H9 (cell line): Measurements from ENCODE around the gene RBM14. TPM values are rescaled to one million over a fixed set of nuclear protein-coding genes. Genes with fewer than 3 reads are reported as not detected.

ENCODE experiments used
- DNase-seq: peaks from one replicate; pipeline ENCODE4 v3.0.0-alpha.2; 2017
- H2AFZ ChIP-seq: one replicate; pipeline ENCODE4 v1.6.1; 2013; ENCODE audit warnings: mild to moderate bottlenecking, low read length, control low read depth, moderate library complexity
- H2AK5ac ChIP-seq: 2 replicates; pipeline ENCODE4 v1.6.1; 2013; ENCODE audit warnings: low read length, control low read depth, mixed read lengths; ENCODE audit not compliant: insufficient read length
- H2BK120ac ChIP-seq: one replicate; pipeline ENCODE4 v1.6.1; 2013; ENCODE audit warnings: low read depth, mild to moderate bottlenecking, low read length, control low read depth, inconsistent platforms; ENCODE audit not compliant: poor library complexity, severe bottlenecking
- H2BK12ac ChIP-seq: 2 replicates; pipeline ENCODE4 v1.6.1; 2013; ENCODE audit warnings: low read length, control low read depth, mixed read lengths, low read depth; ENCODE audit not compliant: insufficient read length
- H2BK15ac ChIP-seq: 2 replicates; pipeline ENCODE4 v1.6.1; 2013; ENCODE audit warnings: low read depth, low read length, control low read depth
- H2BK20ac ChIP-seq: one replicate; pipeline ENCODE4 v1.6.1; 2013; ENCODE audit warnings: low read depth, mild to moderate bottlenecking, low read length, control low read depth, inconsistent platforms; ENCODE audit not compliant: poor library complexity, severe bottlenecking
- H2BK5ac ChIP-seq: 2 replicates; pipeline ENCODE4 v1.6.1; 2013; ENCODE audit warnings: low read length, control low read depth, mixed read lengths; ENCODE audit not compliant: insufficient read length
- H3K14ac ChIP-seq: 2 replicates; pipeline ENCODE4 v1.6.1; 2013; ENCODE audit warnings: low read length, control low read depth; ENCODE audit not compliant: insufficient read depth
- H3K18ac ChIP-seq: 2 replicates; pipeline ENCODE4 v1.6.1; 2013; ENCODE audit warnings: low read depth, mild to moderate bottlenecking, mixed read lengths, low read length, control low read depth; ENCODE audit not compliant: insufficient read length
- H3K23ac ChIP-seq: 2 replicates; pipeline ENCODE4 v1.6.1; 2013; ENCODE audit warnings: low read length, control low read depth, mixed read lengths, low read depth; ENCODE audit not compliant: insufficient read length
- H3K23me2 ChIP-seq: 2 replicates; pipeline ENCODE4 v1.6.1; 2013; ENCODE audit warnings: low read depth, mild to moderate bottlenecking, mixed read lengths, low read length, control low read depth; ENCODE audit not compliant: insufficient read length, poor library complexity, severe bottlenecking
- H3K27ac ChIP-seq: 2 replicates; pipeline ENCODE4 v1.5.1; 2013; ENCODE audit warnings: low read length, control low read depth, mixed read lengths, low read depth; ENCODE audit not compliant: insufficient read length
- H3K27me3 ChIP-seq: 2 replicates; pipeline ENCODE4 v1.6.1; 2013; ENCODE audit warnings: low read length, control low read depth, inconsistent platforms; ENCODE audit not compliant: insufficient read depth
- H3K4ac ChIP-seq: 2 replicates; pipeline ENCODE4 v1.6.1; 2013; ENCODE audit warnings: low read depth, mild to moderate bottlenecking, control low read depth, inconsistent platforms, low read length, moderate library complexity
- H3K4me1 ChIP-seq: 2 replicates; pipeline ENCODE4 v1.6.1; 2013; ENCODE audit warnings: low read length, control low read depth, inconsistent platforms; ENCODE audit not compliant: insufficient read depth
- H3K4me2 ChIP-seq: 2 replicates; pipeline ENCODE4 v1.6.1; 2013; ENCODE audit warnings: low read length, control low read depth, mixed read lengths; ENCODE audit not compliant: insufficient read length, insufficient read depth
- H3K56ac ChIP-seq: 2 replicates; pipeline ENCODE4 v1.6.1; 2013; ENCODE audit warnings: low read depth, mild to moderate bottlenecking, mixed read lengths, low read length, control low read depth; ENCODE audit not compliant: insufficient read length
- H3K79me1 ChIP-seq: 2 replicates; pipeline ENCODE4 v1.6.1; 2013; ENCODE audit warnings: low read depth, mild to moderate bottlenecking, moderate library complexity, low read length, control low read depth, inconsistent platforms; ENCODE audit not compliant: insufficient read depth, poor library complexity, severe bottlenecking
- H3K79me2 ChIP-seq: 2 replicates; pipeline ENCODE4 v1.6.1; 2013; ENCODE audit warnings: low read length, control low read depth, inconsistent platforms; ENCODE audit not compliant: insufficient read depth
- H3K9ac ChIP-seq: 2 replicates; pipeline ENCODE4 v1.6.1; 2013; ENCODE audit warnings: low read length, control low read depth, mixed read lengths; ENCODE audit not compliant: insufficient read length; ENCODE audit errors: extremely low read depth
- H3K9me3 ChIP-seq: one replicate; pipeline ENCODE4 v1.6.1; 2013; ENCODE audit warnings: low read depth, low read length, inconsistent platforms; ENCODE audit not compliant: control insufficient read depth
- H3T11ph ChIP-seq: one replicate; pipeline ENCODE4 v1.6.1; 2013; ENCODE audit warnings: mild to moderate bottlenecking, low read length, control low read depth, inconsistent platforms
- H4K20me1 ChIP-seq: one replicate; pipeline ENCODE4 v1.6.1; 2013; ENCODE audit not compliant: control insufficient read depth, insufficient read length, insufficient read depth
- H4K5ac ChIP-seq: 2 replicates; pipeline ENCODE4 v1.6.1; 2013; ENCODE audit warnings: low read depth, mild to moderate bottlenecking, mixed read lengths, low read length, control low read depth; ENCODE audit not compliant: insufficient read length
- H4K8ac ChIP-seq: replicated peaks from 2 replicates; pipeline ENCODE4 v1.6.1; 2013; ENCODE audit warnings: low read length, control low read depth, mixed read lengths, low read depth; ENCODE audit not compliant: insufficient read length
- H4K91ac ChIP-seq: 2 replicates; pipeline ENCODE4 v1.6.1; 2013; ENCODE audit warnings: low read depth, mild to moderate bottlenecking, moderate library complexity, mixed read lengths, low read length, control low read depth; ENCODE audit not compliant: insufficient read length
- H3K27ac Mint-ChIP-seq, 3 experiments: 2 replicates in 2 of 3; 3 replicates in 1 of 3; pipeline ENCODE4 v1.8.0; 2020 to 2021; ENCODE audit warnings: mixed read lengths in 3 of 3, mild to moderate bottlenecking in 1 of 3, moderate library complexity in 1 of 3
- H3K27me3 Mint-ChIP-seq: 2 replicates; pipeline ENCODE4 v1.8.0; 2021; ENCODE audit warnings: low read depth, mild to moderate bottlenecking, moderate library complexity, mixed read lengths
- H3K36me3 Mint-ChIP-seq, 3 experiments: 2 replicates in 2 of 3; 3 replicates in 1 of 3; pipeline ENCODE4 v1.8.0; 2020 to 2021; ENCODE audit warnings: low read depth in 3 of 3, mixed read lengths in 3 of 3; ENCODE audit not compliant: insufficient read depth in 1 of 3
- H3K4me1 Mint-ChIP-seq, 2 experiments: 2 replicates each; pipeline ENCODE4 v1.8.0; 2020; ENCODE audit warnings: mixed read lengths in 2 of 2
- H3K4me3 Mint-ChIP-seq, 2 experiments: 2 replicates in 1 of 2; 3 replicates in 1 of 2; pipeline ENCODE4 v1.8.0; 2020 to 2021; ENCODE audit warnings: mild to moderate bottlenecking in 2 of 2, mixed read lengths in 2 of 2, moderate library complexity in 1 of 2
- H3K9me3 Mint-ChIP-seq, 2 experiments: 2 replicates in 1 of 2; 3 replicates in 1 of 2; pipeline ENCODE4 v1.8.0; 2020; ENCODE audit warnings: mild to moderate bottlenecking in 2 of 2, mixed read lengths in 2 of 2, moderate library complexity in 1 of 2
- WGBS: extraction: QIAGEN DNeasy Blood & Tissue Kit; methylation state at CpG from one replicate; pipeline ENCODE4 v1.1.7; 2013; ENCODE audit warnings: missing lambda C conversion rate, low lambda C conversion rate, mixed read lengths; ENCODE audit not compliant: insufficient read length; ENCODE audit errors: extremely low coverage; 5-methylcytosine and 5-hydroxymethylcytosine counted together
- total RNA-seq: library from RNA; stranded (reverse); gene quantifications from 2 replicates; pipeline ENCODE4 v1.2.1, GENCODE V29; 2021
- TF ChIP-seq, protein P1 (sequence below): fragments of 200-600 bp; sonication (generic); conservative IDR thresholded peaks from 3 replicates; pipeline ENCODE4 v1.8.0; 2021; ENCODE audit warnings: antibody characterized with exemption, mild to moderate bottlenecking

RBM14 gene
- total RNA-seq, 1 experiment from 2014 or later, result 171 TPM

DNA sequence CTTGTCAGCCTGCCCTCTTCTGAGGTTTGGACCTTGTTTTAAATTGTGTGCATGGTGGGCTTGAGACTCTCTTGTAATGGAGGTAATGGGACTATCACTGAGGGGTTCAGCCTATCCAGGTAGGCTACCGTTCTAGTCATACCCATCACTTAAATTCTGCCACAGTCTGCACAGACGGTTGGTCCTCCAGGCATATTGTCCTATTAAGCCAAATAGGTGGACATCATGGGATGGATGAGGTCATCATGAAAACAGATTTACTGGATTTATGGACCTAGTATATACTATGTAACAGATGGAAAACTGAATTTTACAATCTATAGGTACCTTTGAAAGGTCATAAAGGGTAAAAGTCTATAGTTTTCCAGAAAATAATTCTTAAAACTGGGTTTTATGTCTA, 12.9 kb downstream of the RBM14 start:
- no peak overlapping the region; a peak in 1 of 7 replicates for H3K27ac Mint-ChIP-seq
- H2BK12ac ChIP-seq, result no peak overlapping the region
- H3K14ac ChIP-seq, result no peak overlapping the region
- H3T11ph ChIP-seq, result no peak overlapping the region
- H4K8ac ChIP-seq, result no peak overlapping the region
- H3K4me1 ChIP-seq, result no peaks in the 10 kb centered on the region
- DNase-seq, result no peak
- H3K9ac ChIP-seq, result no peak overlapping the region
- peaks cover 0 to 4% of the 10 kb centered on the region in 2 experiments; a peak in 2 of 4 replicates for H3K4me1 Mint-ChIP-seq
- no peak overlapping the region for H4K5ac ChIP-seq
- no CpG with 5 or more reads among the region's 2 CpGs for WGBS
- no peak overlapping the region for H4K91ac ChIP-seq
- TF ChIP-seq, protein P1, sequence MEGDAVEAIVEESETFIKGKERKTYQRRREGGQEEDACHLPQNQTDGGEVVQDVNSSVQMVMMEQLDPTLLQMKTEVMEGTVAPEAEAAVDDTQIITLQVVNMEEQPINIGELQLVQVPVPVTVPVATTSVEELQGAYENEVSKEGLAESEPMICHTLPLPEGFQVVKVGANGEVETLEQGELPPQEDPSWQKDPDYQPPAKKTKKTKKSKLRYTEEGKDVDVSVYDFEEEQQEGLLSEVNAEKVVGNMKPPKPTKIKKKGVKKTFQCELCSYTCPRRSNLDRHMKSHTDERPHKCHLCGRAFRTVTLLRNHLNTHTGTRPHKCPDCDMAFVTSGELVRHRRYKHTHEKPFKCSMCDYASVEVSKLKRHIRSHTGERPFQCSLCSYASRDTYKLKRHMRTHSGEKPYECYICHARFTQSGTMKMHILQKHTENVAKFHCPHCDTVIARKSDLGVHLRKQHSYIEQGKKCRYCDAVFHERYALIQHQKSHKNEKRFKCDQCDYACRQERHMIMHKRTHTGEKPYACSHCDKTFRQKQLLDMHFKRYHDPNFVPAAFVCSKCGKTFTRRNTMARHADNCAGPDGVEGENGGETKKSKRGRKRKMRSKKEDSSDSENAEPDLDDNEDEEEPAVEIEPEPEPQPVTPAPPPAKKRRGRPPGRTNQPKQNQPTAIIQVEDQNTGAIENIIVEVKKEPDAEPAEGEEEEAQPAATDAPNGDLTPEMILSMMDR, result no peak
- peaks cover 2% of the 10 kb centered on the region for H4K20me1 ChIP-seq
- no peak overlapping the region for H3K56ac ChIP-seq
- no peak overlapping the region for H2AFZ ChIP-seq
- H3K27me3 ChIP-seq, result no peaks in the 10 kb centered on the region
- H3K79me1 ChIP-seq, result peaks cover 12% of the 10 kb centered on the region
- H2BK15ac ChIP-seq, result no peak overlapping the region
- no peaks in the 10 kb centered on the region for H3K9me3 ChIP-seq
- no peak overlapping the region for H3K4ac ChIP-seq
- no peak overlapping the region for H2BK5ac ChIP-seq
- no peak overlapping the region for H2BK20ac ChIP-seq
- no peak overlapping the region for H3K18ac ChIP-seq
- H3K27me3 Mint-ChIP-seq, result no peaks in the 10 kb centered on the region
- no peak overlapping the region for H3K27ac ChIP-seq
- H3K23ac ChIP-seq, result no peak overlapping the region
- no peak overlapping the region for H3K4me2 ChIP-seq
- no peak overlapping the region for H2BK120ac ChIP-seq
- H3K79me2 ChIP-seq, result peaks cover 40% of the 10 kb centered on the region; the same call in 1 of the 2 replicates
- no peaks in the 10 kb centered on the region for H3K9me3 Mint-ChIP-seq
- H3K23me2 ChIP-seq, result no peaks in the 10 kb centered on the region
- peaks cover 59 to 84% (median 75%) of the 10 kb centered on the region in 3 experiments; a peak in 6 of 7 replicates for H3K36me3 Mint-ChIP-seq
- H2AK5ac ChIP-seq, result no peak overlapping the region
- no peak overlapping the region for H3K4me3 Mint-ChIP-seq
